Measurements from ENCODE around the gene SDHC. TPM values are rescaled to one million over a fixed set of nuclear protein-coding genes. Genes with fewer than 3 reads are reported as not detected.
"Not testable (repeated sequence)": the region's sequence is repeated elsewhere in the genome, so short reads cannot be mapped to it uniquely, and the experiment has no call there.

SDHC gene
- total RNA-seq, 2 donors from 2014 or later, result 294 to 331 TPM

- H3K4me1 ChIP-seq, result no peaks in the 10 kb centered on the region
- no peaks in the 10 kb centered on the region for H3K36me3 ChIP-seq
- DNase-seq, result no peak
- no peaks in the 10 kb centered on the region for H3K27me3 ChIP-seq
- H3K9ac ChIP-seq (ENCODE audit: low read depth in 2 of 2, low read length in 2 of 2), result no peak overlapping the region
- intact Hi-C loops (cut with DNase I), result loop anchor here (10.0 kb wide), 1 partner anchor 113 kb away; the partner anchor contains the start of gene ADAMTS4
- no peak overlapping the region for H3K4me3 ChIP-seq
- no peak overlapping the region for H3K27ac ChIP-seq
- TF ChIP-seq, protein P1, sequence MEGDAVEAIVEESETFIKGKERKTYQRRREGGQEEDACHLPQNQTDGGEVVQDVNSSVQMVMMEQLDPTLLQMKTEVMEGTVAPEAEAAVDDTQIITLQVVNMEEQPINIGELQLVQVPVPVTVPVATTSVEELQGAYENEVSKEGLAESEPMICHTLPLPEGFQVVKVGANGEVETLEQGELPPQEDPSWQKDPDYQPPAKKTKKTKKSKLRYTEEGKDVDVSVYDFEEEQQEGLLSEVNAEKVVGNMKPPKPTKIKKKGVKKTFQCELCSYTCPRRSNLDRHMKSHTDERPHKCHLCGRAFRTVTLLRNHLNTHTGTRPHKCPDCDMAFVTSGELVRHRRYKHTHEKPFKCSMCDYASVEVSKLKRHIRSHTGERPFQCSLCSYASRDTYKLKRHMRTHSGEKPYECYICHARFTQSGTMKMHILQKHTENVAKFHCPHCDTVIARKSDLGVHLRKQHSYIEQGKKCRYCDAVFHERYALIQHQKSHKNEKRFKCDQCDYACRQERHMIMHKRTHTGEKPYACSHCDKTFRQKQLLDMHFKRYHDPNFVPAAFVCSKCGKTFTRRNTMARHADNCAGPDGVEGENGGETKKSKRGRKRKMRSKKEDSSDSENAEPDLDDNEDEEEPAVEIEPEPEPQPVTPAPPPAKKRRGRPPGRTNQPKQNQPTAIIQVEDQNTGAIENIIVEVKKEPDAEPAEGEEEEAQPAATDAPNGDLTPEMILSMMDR (IDR thresholded peaks at IDR 0.05), result no peak
- no peaks in the 10 kb centered on the region for H3K9me3 ChIP-seq
Measured at GRCh38 chr1:161307892-161308638, 6.1 kb upstream of the SDHC start.

- intact Hi-C loops (cut with DNase I), result loop anchor here (10.0 kb wide), 1 partner anchor 115 kb away; the partner anchor contains the start of gene ADAMTS4
- Histone ChIP-seq H3K27me3 (no peaks in the 10 kb centered on the region), H3K4me3 (no peak within 1 kb of the TSS), H3K27ac (no peak within 1 kb of the TSS), H3K36me3 (no peaks in the 10 kb centered on the region), H3K9ac (ENCODE audit: low read depth in 2 of 2, low read length in 2 of 2) (no peak within 1 kb of the TSS), H3K9me3 (no peaks in the 10 kb centered on the region), H3K4me1 (no peaks in the 10 kb centered on the region)
- TF ChIP-seq, protein P1 (IDR thresholded peaks at IDR 0.05), result no peak
- DNase-seq, result no peak
Measured at GRCh38 chr1:161309868-161310267, 4.3 kb upstream of the SDHC start, which contains the start of gene MPZ. Gene MPZ (minus strand): TSS chr1:161309968. CDS start chr1:161309905, 63 bp downstream.

DNA sequence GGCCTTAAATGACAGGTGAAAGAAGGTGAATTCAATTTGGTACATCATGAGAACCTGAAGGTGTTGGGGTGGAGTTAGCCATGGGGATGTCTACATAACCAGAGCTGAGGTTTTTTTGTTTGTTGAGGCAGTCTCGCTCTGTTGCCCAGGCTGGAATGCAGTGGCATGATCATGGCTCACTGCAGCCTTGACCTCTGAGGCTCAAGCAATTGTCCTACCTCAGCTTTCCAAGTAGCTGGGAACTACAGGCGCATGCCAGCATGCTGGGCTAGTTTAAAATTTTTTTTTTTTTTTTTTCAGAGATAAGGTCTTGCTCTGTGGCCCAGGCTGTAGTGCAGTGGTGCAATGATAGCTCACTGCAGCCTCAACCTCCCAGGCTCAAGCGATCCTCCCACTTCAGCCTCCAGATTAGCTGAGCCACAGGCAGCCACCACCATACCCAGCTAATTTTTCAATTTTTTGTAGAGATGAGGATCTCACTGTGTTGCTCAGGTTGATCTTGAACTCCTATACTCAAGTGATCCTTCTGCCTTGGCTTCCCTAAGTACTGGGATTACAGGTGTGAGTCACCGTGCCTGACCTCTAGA, 2.5 kb upstream of the SDHC start:
- Histone ChIP-seq H3K36me3 (no peaks in the 10 kb centered on the region), H3K9ac (ENCODE audit: low read depth in 2 of 2, low read length in 2 of 2) (no peak overlapping the region), H3K4me3 (no peak overlapping the region), H3K27me3 (no peaks in the 10 kb centered on the region), H3K4me1 (peaks cover 6% of the 10 kb centered on the region), H3K9me3 (no peaks in the 10 kb centered on the region), H3K27ac (no peak overlapping the region)
- no peak for DNase-seq
- TF ChIP-seq, protein P1 (IDR thresholded peaks at IDR 0.05), result no peak
- intact Hi-C loops (cut with DNase I), result no loop called here

GRCh38 chr1:161313554-161314200, 504 bp upstream of the SDHC start:
- H3K4me1 ChIP-seq, result peaks cover 6% of the 10 kb centered on the region
- no peaks in the 10 kb centered on the region for H3K9me3 ChIP-seq
- no peaks in the 10 kb centered on the region for H3K27me3 ChIP-seq
- peak overlapping the region; percentile 73 for H3K27ac ChIP-seq
- H3K36me3 ChIP-seq, result no peaks in the 10 kb centered on the region
- peak overlapping the region; percentile 76 for H3K4me3 ChIP-seq
- no peak for DNase-seq
- TF ChIP-seq, protein P1 (IDR thresholded peaks at IDR 0.05), result no peak
- H3K9ac ChIP-seq (ENCODE audit: low read depth in 2 of 2, low read length in 2 of 2), result peak overlapping the region; percentile 83 to 97
- intact Hi-C loops (cut with DNase I), result no loop called here

GRCh38 chr1:161315841-161316674, 1.9 kb downstream of the SDHC start:
- H3K4me3 ChIP-seq; intact Hi-C loops (cut with DNase I): not testable (repeated sequence)

More at GRCh38 chr1:161315841-161316674, 1.9 kb downstream of the SDHC start:
- H3K27ac ChIP-seq; DNase-seq; H3K9ac ChIP-seq (ENCODE audit: low read depth in 2 of 2, low read length in 2 of 2); H3K27me3 ChIP-seq; H3K4me1 ChIP-seq; H3K9me3 ChIP-seq; H3K36me3 ChIP-seq: not testable (repeated sequence)

Data from colonic mucosa (tissue), 4 donors.